A549 treated with GW870086 at 1 μM for 4 hours (cell line): Measurements from ENCODE around the gene DUSP22. TPM values are rescaled to one million over a fixed set of nuclear protein-coding genes. Genes with fewer than 3 reads are reported as not detected.

Source experiments
- total RNA-seq: library from RNA; stranded (reverse); fragments of 200-300 nt; extraction: Qiagen RNA extraction; gene quantifications from 5 replicates; pipeline ENCODE4 v1.2.3, GENCODE V29; 2022; ENCODE audit warnings: low read depth

Gene DUSP22, protein sequence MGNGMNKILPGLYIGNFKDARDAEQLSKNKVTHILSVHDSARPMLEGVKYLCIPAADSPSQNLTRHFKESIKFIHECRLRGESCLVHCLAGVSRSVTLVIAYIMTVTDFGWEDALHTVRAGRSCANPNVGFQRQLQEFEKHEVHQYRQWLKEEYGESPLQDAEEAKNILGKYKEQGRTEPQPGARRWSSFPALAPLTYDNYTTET
- 13.1 to 14.6 TPM (median 14.5 TPM) in 5 replicates for total RNA-seq

DNA sequence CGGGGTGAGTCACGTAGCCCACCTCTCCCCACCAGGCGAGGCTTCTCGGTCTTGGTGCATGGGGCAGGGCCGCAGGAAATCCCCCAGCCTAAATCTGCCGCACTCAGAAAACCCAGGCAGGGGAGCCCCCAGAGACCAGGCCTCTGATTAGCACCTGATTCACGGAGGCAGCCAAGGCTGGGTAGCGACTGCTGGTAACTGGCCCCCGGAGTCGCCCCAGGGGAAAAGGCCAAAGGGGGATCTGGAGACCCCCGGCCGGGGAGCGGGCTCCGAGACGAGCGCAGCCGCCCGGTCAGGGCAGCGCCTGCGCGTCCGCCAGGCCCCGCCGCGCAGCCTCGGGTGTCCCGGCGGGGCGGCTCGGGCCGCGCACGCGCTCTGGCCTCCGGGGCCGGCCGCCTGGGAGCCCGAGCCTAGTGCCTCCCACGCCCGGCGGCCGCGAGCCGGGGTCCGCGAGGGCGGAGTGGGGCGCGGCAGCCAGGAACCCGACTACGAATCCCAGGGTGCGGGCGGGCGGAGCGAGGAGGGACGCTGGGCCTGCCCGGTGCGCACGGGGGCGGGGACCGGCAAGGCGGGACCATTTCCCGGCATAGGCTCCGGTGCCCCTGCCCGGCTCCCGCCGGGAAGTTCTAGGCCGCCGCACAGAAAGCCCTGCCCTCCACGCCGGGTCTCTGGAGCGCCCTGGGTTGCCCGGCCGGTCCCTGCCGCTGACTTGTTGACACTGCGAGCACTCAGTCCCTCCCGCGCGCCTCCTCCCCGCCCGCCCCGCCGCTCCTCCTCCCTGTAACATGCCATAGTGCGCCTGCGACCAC lies at the start of gene DUSP22:
DUSP22 (plus strand) TSS at position 791 of the 809 bp plus-strand sequence. CDS start 53 bp downstream, outside the sequence.

GRCh38 chr6:391559-392440 lies 99.5 kb downstream of the DUSP22 start, which contains the start of gene IRF4:
IRF4 (plus strand) TSS chr6:391752; CDS start chr6:393153, 1,401 bp downstream.

Other genes with a start within 250 kb of the DUSP22 start
- 0.19 to 0.65 TPM (median 0.21 TPM) in 5 replicates for gene IRF4, start 99.3 kb downstream of the DUSP22 start, total RNA-seq